ENCODE measurements around the gene GALE. TPM values are rescaled to one million over a fixed set of nuclear protein-coding genes. Genes with fewer than 3 reads are reported as not detected.

The GALE gene
- total and polyA plus RNA-seq, 2 of the 4 experiments (the other 2 are of a cell fraction): 31.7 to 39.9 TPM

- no peaks in the 10 kb centered on the region for H3K27me3 ChIP-seq (ENCODE audit: control insufficient read depth, insufficient read depth, low read length)
- no peak overlapping the region for H3K23ac ChIP-seq (ENCODE audit: low read depth, low read length)
- H2AK5ac ChIP-seq (ENCODE audit: low read depth, low read length): no peak overlapping the region
- no peak overlapping the region for H3K27ac ChIP-seq (ENCODE audit: insufficient read depth, low read length)
- in situ Hi-C loops (cut with MboI; ENCODE audit: low sequenced_read_pairs) (no loop called here), dilution Hi-C loops (cut with HindIII; ENCODE audit: low sequenced_read_pairs, unreplicated experiment) (no loop called here), intact Hi-C loops (cut with micrococcal nuclease) (loop anchor here (5.0 kb wide), 1 partner anchor 220 kb away; no protein-coding TSS in a partner anchor)
- no TSS peak for BruUV-seq (replicated peaks)
- H4K8ac ChIP-seq (ENCODE audit: low read depth in 2 of 2, low read length in 2 of 2): no peak overlapping the region
- no peak overlapping the region for H2BK20ac ChIP-seq (ENCODE audit: low read depth, low read length)
- 88% methylated on average over 1 of the region's 3 CpGs; no CpG with 5 or more reads in 1 of the 2 experiments for WGBS, 2 experiments (ENCODE audit: extremely low coverage in 2 of 2, insufficient read length in 1 of 2)
- H2BK15ac ChIP-seq (ENCODE audit: low read depth, low read length): no peak overlapping the region
- H3K14ac ChIP-seq (replicated peaks; ENCODE audit: low read depth, low read length): no peak overlapping the region
- no peaks in the 10 kb centered on the region for H3K79me1 ChIP-seq (ENCODE audit: low read depth in 1 of 2, low read length in 2 of 2)
- DNase-seq (no peak), ATAC-seq (ENCODE audit: low read depth) (no peak)
- H3K9me3 ChIP-seq (ENCODE audit: control insufficient read depth, insufficient read depth, low read length): no peaks in the 10 kb centered on the region
- H3K56ac ChIP-seq (ENCODE audit: extremely low read depth, insufficient read depth, low read length): no peak overlapping the region
- ChIA-PET POLR2A (ENCODE audit: unreplicated experiment) (no interaction called here), CTCF (interaction anchor here (0.6 kb wide), 1 partner anchor 779 kb away, joined by 3 read pairs; no protein-coding TSS in a partner anchor)
- 0 out of 2 replicates have a peak, but pooled peaks have one; percentile 37 for TF ChIP-seq NFE2L2 (IDR thresholded peaks at IDR 0.05; ENCODE audit: low read depth, low read length)
- TF ChIP-seq ELK1 (IDR thresholded peaks at IDR 0.05; ENCODE audit: borderline replicate concordance, low read depth, low read length): no peak
- H4K20me1 ChIP-seq (ENCODE audit: insufficient read depth, low read length): no peaks in the 10 kb centered on the region
- H2AK9ac ChIP-seq (replicated peaks; ENCODE audit: low read depth, low read length, poor library complexity): no peak overlapping the region
- H3K4ac ChIP-seq (ENCODE audit: low read depth, low read length): no peak overlapping the region
- H2AFZ ChIP-seq (replicated peaks; ENCODE audit: low read length, poor library complexity): no peak overlapping the region
- H2BK120ac ChIP-seq (ENCODE audit: low read depth, low read length): no peak overlapping the region
- no peak overlapping the region for H4K5ac ChIP-seq (ENCODE audit: low read depth, low read length)
- peaks cover 10% of the 10 kb centered on the region; the same call in 1 of the 2 replicates for H3K9me1 ChIP-seq (ENCODE audit: insufficient read depth, low read length)
- no peaks in the 10 kb centered on the region for H3K4me1 ChIP-seq (ENCODE audit: control insufficient read depth, insufficient read depth, low read length)
- no peak overlapping the region for H4K91ac ChIP-seq (ENCODE audit: insufficient read depth, low read depth, low read length)
- H3K4me2 ChIP-seq (ENCODE audit: low read depth, low read length): no peak overlapping the region
- H3K18ac ChIP-seq (ENCODE audit: low read depth, low read length): no peak overlapping the region
- no peak overlapping the region for H3K4me3 ChIP-seq (ENCODE audit: insufficient read depth, low read depth, low read length)
- peaks cover 35% of the 10 kb centered on the region for H3K36me3 ChIP-seq (ENCODE audit: control insufficient read depth, insufficient read depth, low read length)
- H2BK5ac ChIP-seq (ENCODE audit: low read depth, low read length, poor library complexity, severe bottlenecking): no peak overlapping the region
- no peak overlapping the region for H3K9ac ChIP-seq (ENCODE audit: low read depth, low read length)
Measured at GRCh38 chr1:23807453-23807852, 6.9 kb upstream of the GALE start.

Measured in IMR-90 (cell line).